TTC549 (cell line): ENCODE data around the gene CAMTA2.
"Not testable (repeated sequence)": the region's sequence is repeated elsewhere in the genome, so short reads cannot be mapped to it uniquely, and the experiment has no call there.

Experiments
- FAIRE-seq: peaks from 2 replicates; lab custom pipeline; 2012; peaks lifted over from hg19 to GRCh38; lab: Jason Lieb, UNC

The CAMTA2 gene

GRCh38 chr17:4926577-4927335 is 60.7 kb downstream of the CAMTA2 start:
- not testable (repeated sequence) for FAIRE-seq

- no peak for FAIRE-seq
Measured at GRCh38 chr17:4921320-4921719, 66.2 kb downstream of the CAMTA2 start.

DNA sequence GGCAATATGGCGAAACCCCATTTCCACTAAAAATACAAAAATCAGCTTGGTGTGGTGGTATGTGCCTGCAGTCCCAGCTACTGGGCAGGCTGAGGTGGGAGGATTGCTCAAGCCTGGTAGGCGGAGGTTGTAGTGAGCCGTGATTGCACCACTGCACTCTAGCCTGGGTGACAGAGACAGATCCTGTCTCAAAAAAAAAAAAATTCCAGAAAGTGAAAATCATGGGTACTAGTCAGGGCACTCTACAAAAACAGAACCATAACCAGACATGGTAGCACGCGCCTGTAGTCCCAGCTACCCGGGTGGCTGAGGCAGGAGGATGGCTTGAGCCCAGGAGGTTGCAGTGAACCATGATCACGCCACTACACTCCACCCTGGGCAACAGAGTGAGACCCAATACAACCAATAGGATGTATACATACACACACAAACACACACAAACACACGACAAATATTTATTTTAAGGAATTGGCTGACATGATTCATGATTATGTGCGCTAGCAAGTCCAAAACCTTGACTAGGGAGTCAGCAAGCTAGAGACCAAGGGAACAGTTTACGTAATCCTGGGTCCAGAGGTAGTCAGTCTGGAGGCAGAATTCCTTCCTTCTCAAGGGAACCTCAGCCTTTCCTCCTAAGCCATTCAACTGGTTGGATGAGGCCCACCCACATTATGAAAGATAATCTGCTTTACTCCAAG is 67.0 kb downstream of the CAMTA2 start:
- FAIRE-seq: no peak

DNA sequence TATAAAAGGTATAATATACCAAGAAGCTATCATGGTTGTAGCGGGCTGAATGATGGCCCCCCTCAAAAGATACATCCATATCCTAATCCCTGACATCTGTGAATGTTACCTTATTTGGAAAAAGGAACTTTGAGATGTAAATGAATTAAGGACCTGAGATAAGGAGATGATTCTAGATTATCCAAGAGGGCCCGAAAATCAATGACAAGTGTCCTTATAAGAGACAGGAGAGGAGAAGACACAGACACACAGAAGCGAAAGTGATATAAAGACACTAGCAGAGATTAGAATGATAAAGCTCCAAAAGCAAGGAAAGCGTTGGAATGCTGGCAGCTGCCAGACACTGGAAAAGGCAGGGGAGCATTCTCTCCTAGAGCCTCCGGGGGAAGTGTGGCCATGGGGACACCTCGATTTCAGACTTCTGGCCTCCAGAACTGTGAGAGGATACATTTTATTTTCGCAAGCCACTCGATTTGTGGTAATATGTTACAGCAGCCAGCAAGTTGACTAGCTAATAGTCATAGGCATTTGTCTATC is 67.9 kb downstream of the CAMTA2 start:
- no peak for FAIRE-seq
